RWPE2 (cell line): ENCODE data around the gene MUSTN1.

Source experiments
- ATAC-seq: fragments of 200-7000 bp; cut with Tn5 transposase; 3 replicates; pipeline ENCODE4 v1.9.1; 2021; ENCODE audit warnings: low read depth
- DNase-seq: peaks from one replicate; pipeline ENCODE4 v3.0.0-alpha.2; 2020; ENCODE audit warnings: low spot score
- H3K27ac ChIP-seq: fragments of 450-650 bp; 2 replicates; pipeline ENCODE4 v1.5.1; 2017; ENCODE audit warnings: mild to moderate bottlenecking; ENCODE audit not compliant: poor library complexity, severe bottlenecking
- H3K27me3 ChIP-seq: fragments of 250-450 bp; sonication (Bioruptor Pico); 2 replicates; pipeline ENCODE4 v1.5.1; 2021; ENCODE audit warnings: mild to moderate bottlenecking, moderate library complexity; ENCODE audit not compliant: insufficient read depth, poor library complexity, severe bottlenecking
- H3K36me3 ChIP-seq: fragments of 250-450 bp; sonication (Bioruptor Pico); 2 replicates; pipeline ENCODE4 v1.5.1; 2020; ENCODE audit warnings: low read depth, mild to moderate bottlenecking, moderate library complexity
- H3K4me1 ChIP-seq: fragments of 250-450 bp; sonication (Bioruptor Pico); 2 replicates; pipeline ENCODE4 v1.5.1; 2021; ENCODE audit warnings: mild to moderate bottlenecking, moderate library complexity; ENCODE audit not compliant: insufficient read depth, poor library complexity, severe bottlenecking
- H3K4me3 ChIP-seq: fragments of 250-450 bp; sonication (Bioruptor Pico); 2 replicates; pipeline ENCODE4 v1.5.1; 2021; ENCODE audit warnings: mild to moderate bottlenecking, moderate library complexity; ENCODE audit not compliant: severe bottlenecking
- H3K9me3 ChIP-seq: fragments of 250-450 bp; sonication (Bioruptor Pico); 2 replicates; pipeline ENCODE4 v1.5.1; 2021; ENCODE audit warnings: mild to moderate bottlenecking, moderate library complexity; ENCODE audit not compliant: severe bottlenecking
- CTCF ChIP-seq: fragments of 450-650 bp; IDR thresholded peaks from one replicate; pipeline ENCODE4 v1.5.1; 2017; ENCODE audit warnings: mild to moderate bottlenecking, moderate library complexity; ENCODE audit not compliant: poor library complexity, severe bottlenecking

Gene MUSTN1

GRCh38 chr3:52865994-52866393 lies 31.2 kb upstream of the MUSTN1 start:
- no peak for ATAC-seq
- no peaks in the 10 kb centered on the region for H3K27me3 ChIP-seq
- no peak for DNase-seq
- no peak overlapping the region for H3K27ac ChIP-seq
- H3K9me3 ChIP-seq, result no peaks in the 10 kb centered on the region
- no peak for TF ChIP-seq CTCF
- no peaks in the 10 kb centered on the region for H3K36me3 ChIP-seq
- H3K4me3 ChIP-seq, result no peak overlapping the region
- no peaks in the 10 kb centered on the region for H3K4me1 ChIP-seq

- Histone ChIP-seq H3K4me1 (no peaks in the 10 kb centered on the region), H3K27ac (no peak overlapping the region), H3K4me3 (no peak overlapping the region), H3K27me3 (no peaks in the 10 kb centered on the region), H3K36me3 (no peaks in the 10 kb centered on the region), H3K9me3 (no peaks in the 10 kb centered on the region)
- DNase-seq, result no peak
- ATAC-seq, result no peak; the same call in 2 of the 3 replicates
- TF ChIP-seq CTCF, result no peak
These were observed 25.6 kb upstream of the MUSTN1 start for GRCh38 chr3:52860424-52860768.

DNA sequence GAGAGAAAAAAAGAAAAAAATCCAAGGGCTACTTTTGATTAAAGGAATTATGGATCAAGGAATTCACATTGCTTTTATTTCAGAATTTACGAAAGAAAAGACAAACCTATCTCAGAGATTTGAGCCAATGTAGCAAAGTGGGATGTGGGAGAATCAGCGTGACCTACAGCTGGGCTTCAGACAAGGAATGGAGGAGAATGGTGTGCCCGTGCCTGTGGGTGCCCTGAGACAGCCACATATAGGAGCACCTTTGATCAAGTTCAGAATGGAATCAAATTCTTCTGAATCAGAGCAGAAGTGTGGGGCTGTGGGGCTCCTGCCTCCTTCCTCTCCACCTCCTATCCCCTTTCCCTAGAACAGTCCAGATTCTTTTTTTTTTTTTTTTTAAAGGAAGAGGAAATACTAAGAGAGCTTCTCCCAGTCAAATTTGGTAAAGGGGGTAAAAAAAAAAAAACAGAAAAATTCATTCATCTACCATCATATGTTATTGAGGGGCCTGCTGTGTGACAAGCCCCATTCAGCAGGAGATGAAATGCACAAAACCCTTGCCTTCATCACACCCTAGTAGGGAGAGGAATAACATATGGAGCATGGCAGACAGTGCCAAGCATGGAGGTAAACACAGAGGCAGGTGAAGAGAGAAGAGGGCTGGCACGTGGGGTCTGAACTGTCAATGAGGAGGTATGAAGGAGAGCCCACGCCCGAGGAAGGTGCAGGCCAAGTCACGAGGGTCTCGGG lies 25.0 kb upstream of the MUSTN1 start:
- Histone ChIP-seq H3K36me3 (no peaks in the 10 kb centered on the region), H3K4me3 (no peak overlapping the region), H3K9me3 (no peaks in the 10 kb centered on the region), H3K27ac (no peak overlapping the region), H3K27me3 (no peaks in the 10 kb centered on the region), H3K4me1 (no peaks in the 10 kb centered on the region)
- ATAC-seq (no peak), DNase-seq (no peak)
- TF ChIP-seq CTCF, result no peak

GRCh38 chr3:52857864-52858263 lies 23.0 kb upstream of the MUSTN1 start:
- Histone ChIP-seq H3K4me1 (no peaks in the 10 kb centered on the region), H3K36me3 (no peaks in the 10 kb centered on the region), H3K27ac (no peak overlapping the region), H3K4me3 (no peak overlapping the region), H3K9me3 (no peaks in the 10 kb centered on the region), H3K27me3 (no peaks in the 10 kb centered on the region)
- DNase-seq (no peak), ATAC-seq (no peak)
- no peak for TF ChIP-seq CTCF

DNA sequence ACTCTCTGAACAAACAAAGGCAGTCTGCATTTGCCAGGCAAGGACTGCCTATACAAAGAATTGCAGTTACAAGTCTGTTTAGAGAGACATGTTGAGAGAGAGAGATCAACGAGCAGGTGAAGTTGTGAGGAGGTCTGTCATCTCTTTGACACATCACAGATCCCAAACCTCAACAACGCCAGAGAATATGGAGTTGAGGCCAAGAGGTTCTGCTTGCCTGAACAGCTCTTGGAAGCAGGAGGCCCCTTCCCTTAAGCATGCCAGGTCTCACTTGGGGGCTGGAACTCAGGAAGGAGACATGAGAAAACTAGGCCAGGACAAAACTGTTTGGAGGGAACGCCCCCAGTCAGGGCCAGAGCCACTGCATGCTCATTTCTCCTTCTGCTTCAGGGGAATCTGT lies 22.3 kb upstream of the MUSTN1 start:
- no peaks in the 10 kb centered on the region for H3K4me1 ChIP-seq
- TF ChIP-seq CTCF, result no peak
- H3K9me3 ChIP-seq, result no peaks in the 10 kb centered on the region
- no peaks in the 10 kb centered on the region for H3K36me3 ChIP-seq
- no peak for ATAC-seq
- no peak for DNase-seq
- H3K27ac ChIP-seq, result no peak overlapping the region
- no peak overlapping the region for H3K4me3 ChIP-seq
- H3K27me3 ChIP-seq, result no peaks in the 10 kb centered on the region
